GM12878 (cell line): ENCODE measurements around the gene MBOAT2. TPM values are rescaled to one million over a fixed set of nuclear protein-coding genes. Genes with fewer than 3 reads are reported as not detected.

Experiments
- ATAC-seq: fragments of 200-7000 bp; cut with Tn5 transposase; 3 replicates; pipeline ENCODE4 v1.9.1; 2020; ENCODE audit warnings: mild to moderate bottlenecking, moderate library complexity
- BruUV-seq: library from RNA; stranded (reverse); fragments of 400-500 nt; replicated peaks from 2 replicates; lab custom pipeline; 2021; lab: Mats Ljungman, UMichigan
- CTCF ChIA-PET: fragments of 300-600 bp; sonication (Branson Sonifier 250); formaldehyde crosslinking; extraction: SDS; loops from one replicate; lab custom pipeline; 2021; ENCODE audit warnings: inconsistent platforms; lab: Yijun Ruan, JAX
- POLR2A ChIA-PET: fragments of 350-600 bp; formaldehyde crosslinking; extraction: SDS; loops from one replicate; lab custom pipeline; 2021; ENCODE audit warnings: inconsistent platforms; lab: Charles Lee
- RAD21 ChIA-PET: fragments of 300-600 bp; sonication (Branson Sonifier 250); formaldehyde crosslinking; loops from one replicate; lab custom pipeline; 2023; ENCODE audit warnings: antibody characterized with exemption; ENCODE audit not compliant: unreplicated experiment; lab: Charles Lee
- SMC1A ChIA-PET: fragments of 300-600 bp; sonication (Branson Sonifier 250); formaldehyde crosslinking; loops from one replicate; lab custom pipeline; 2023; ENCODE audit not compliant: unreplicated experiment, uncharacterized antibody; lab: Charles Lee
- DNase-seq: peaks from one replicate; pipeline ENCODE4 v3.0.0-alpha.2; 2011; ENCODE audit warnings: low read depth, low spot score
- FAIRE-seq: peaks from 3 replicates; lab custom pipeline; 2011; peaks lifted over from hg19 to GRCh38; lab: Jason Lieb, UNC
- H2AFZ ChIP-seq: 2 replicates; pipeline ENCODE4 v1.6.0; 2011; ENCODE audit warnings: low read depth, low read length, control low read depth; ENCODE audit not compliant: control insufficient read depth
- H3K27ac ChIP-seq: 2 replicates; pipeline ENCODE4 v1.5.1; 2011; ENCODE audit warnings: control low read depth; ENCODE audit not compliant: control insufficient read depth, insufficient read depth
- H3K27me3 ChIP-seq, 2 experiments: replicated peaks in 1 of 2; 2 replicates each; pipeline versions ENCODE4 v1.6.0 to v1.6.1; 2011; ENCODE audit warnings: low read length in 1 of 2; ENCODE audit not compliant: control insufficient read depth in 2 of 2, insufficient read depth in 2 of 2
- H3K36me3 ChIP-seq, 2 experiments: 2 replicates each; pipeline ENCODE4 v1.5.1; 2011; ENCODE audit warnings: low read length in 1 of 2; ENCODE audit not compliant: control insufficient read depth in 2 of 2, insufficient read depth in 2 of 2
- H3K4me1 ChIP-seq: 2 replicates; pipeline ENCODE4 v1.6.1; 2011; ENCODE audit warnings: mild to moderate bottlenecking, low read length, moderate library complexity, mixed read lengths; ENCODE audit not compliant: control insufficient read depth, insufficient read depth
- H3K4me2 ChIP-seq: 2 replicates; pipeline ENCODE4 v1.6.0; 2011; ENCODE audit warnings: control low read depth; ENCODE audit not compliant: control insufficient read depth, insufficient read depth
- H3K4me3 ChIP-seq: fragments of 200-600 bp; sonication (generic); 2 replicates; pipeline ENCODE4 v1.5.1; 2016
- H3K79me2 ChIP-seq: 2 replicates; pipeline ENCODE4 v1.6.0; 2011; ENCODE audit warnings: low read length; ENCODE audit not compliant: control insufficient read depth, insufficient read depth
- H3K9ac ChIP-seq: 2 replicates; pipeline ENCODE4 v1.8.0; 2011; ENCODE audit warnings: low read length, control low read depth, mixed read lengths; ENCODE audit not compliant: control insufficient read depth, insufficient read depth
- H3K9me3 ChIP-seq: replicated peaks from 3 replicates; pipeline ENCODE4 v1.5.1; 2011; ENCODE audit warnings: mild to moderate bottlenecking, low read length; ENCODE audit not compliant: control insufficient read depth, insufficient read depth
- H4K20me1 ChIP-seq: 2 replicates; pipeline ENCODE4 v1.6.0; 2011; ENCODE audit not compliant: control insufficient read depth, insufficient read depth
- GABPA ChIP-seq: IDR thresholded peaks from 2 replicates; pipeline ENCODE4 v1.6.1; 2014; ENCODE audit warnings: antibody characterized with exemption, low read depth, mild to moderate bottlenecking, inconsistent platforms
- HDGF ChIP-seq: fragments of 450-650 bp; IDR thresholded peaks from 2 replicates; pipeline ENCODE4 v1.6.1; 2016; ENCODE audit warnings: antibody characterized with exemption
- NFYB ChIP-seq: IDR thresholded peaks from 2 replicates; pipeline ENCODE4 v1.6.1; 2011; ENCODE audit warnings: low read depth, mild to moderate bottlenecking, low read length, improper control_type of control experiment, moderate library complexity; ENCODE audit not compliant: insufficient read depth
- WGBS: methylation state at CpG from one replicate; pipeline ENCODE4 v1.1.6; 2016; ENCODE audit warnings: low lambda C conversion rate; ENCODE audit not compliant: insufficient replicate concordance, insufficient coverage; ENCODE audit errors: missing lambda C conversion rate; 5-methylcytosine and 5-hydroxymethylcytosine counted together
- in situ Hi-C: fragments of 300-500 bp; cut with MboI; formaldehyde crosslinking; loops from 9 replicates; pipeline ENCODE4 v1.14.3; 2018; ENCODE audit warnings: mixed read lengths
- intact Hi-C: fragments of 100-400 bp; cut with micrococcal nuclease; formaldehyde crosslinking; loops from one replicate; pipeline ENCODE4 v1.14.2; 2022; ENCODE audit not compliant: unreplicated experiment
- polyA plus RNA-seq, 11 experiments: library from polyadenylated mRNA; depleted of rRNA in 4 of 11; unstranded in 6 of 11; stranded (reverse) in 5 of 11; fragments of >200 nt; fragmentation: Nextera tagmentation in 4 of 11; fragmentation: Illumina TruSeq in 1 of 11; extraction: Ambion mirVana in 4 of 11; extraction: Trizol in 1 of 11; gene quantifications; 1 replicate in 1 of 11; 2 replicates in 10 of 11; pipeline versions ENCODE4 v1.2.1 to v1.2.3, GENCODE V29; 2011 to 2016; ENCODE audit warnings: inconsistent platforms in 2 of 11, missing spikeins in 2 of 11, low read depth in 1 of 11
- total RNA-seq, 4 experiments: library from RNA; depleted of rRNA in 3 of 4; stranded (reverse); fragments of >200 nt in 3 of 4; fragmentation: Illumina TruSeq in 1 of 4; extraction: Trizol in 1 of 4; gene quantifications; 2 replicates each; pipeline versions ENCODE4 v1.2.1 to v1.2.3, GENCODE V29; 2013 to 2021
- TF ChIP-seq, protein P1 (sequence below): fragments of 450-650 bp; IDR thresholded peaks from 2 replicates; pipeline ENCODE4 v1.6.1; 2016; ENCODE audit warnings: mild to moderate bottlenecking
- TF ChIP-seq, protein P2 (sequence below): fragments of 450-650 bp; IDR thresholded peaks from 2 replicates; pipeline ENCODE4 v1.6.1; 2016; ENCODE audit warnings: mild to moderate bottlenecking, moderate library complexity, borderline replicate concordance

The MBOAT2 gene
- total and polyA plus RNA-seq, 10 of the 15 experiments (the other 5 are each of a cell fraction or from before 2014, with no cell fraction given): 0.08 to 40.6 (median 1.8) TPM

DNA sequence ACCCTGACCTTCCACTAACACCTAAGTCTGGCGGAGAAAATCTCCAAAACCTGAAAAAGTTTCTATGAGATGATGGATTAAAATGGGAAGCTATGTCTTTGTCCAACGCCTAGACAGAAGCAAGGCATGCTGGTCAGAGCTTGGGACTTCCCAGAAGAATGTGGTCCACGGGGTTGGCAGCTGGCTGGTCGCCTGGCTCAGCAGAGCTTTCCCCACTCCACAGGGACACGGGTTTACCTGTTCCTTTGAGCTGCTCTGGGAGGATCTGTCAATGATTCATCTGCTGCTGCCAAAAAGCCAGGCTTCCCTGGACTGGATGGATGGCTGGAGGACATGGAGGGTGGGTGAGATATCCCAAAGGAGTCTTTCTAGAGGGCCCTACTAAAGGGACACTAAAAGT, 10.8 kb downstream of the MBOAT2 start:
- CTCF ChIA-PET: interaction anchor here (1.2 to 1.9 kb wide), 2 partner anchors 14 to 35 kb away, joined by 3 to 6 read pairs; no protein-coding TSS in a partner anchor
- no peaks in the 10 kb centered on the region for H3K79me2 ChIP-seq
- no peak for DNase-seq
- no peak for TF ChIP-seq NFYB
- TF ChIP-seq HDGF: no peak
- TF ChIP-seq, all 136 proteins: peak for 0
- Histone ChIP-seq H3K27ac (no peak overlapping the region), H3K9me3 (no peaks in the 10 kb centered on the region), H4K20me1 (no peaks in the 10 kb centered on the region), H3K4me3 (no peak overlapping the region), H3K27me3 (no peaks in the 10 kb centered on the region), H3K4me2 (no peak overlapping the region), H3K9ac (no peak overlapping the region), H3K36me3 (no peaks in the 10 kb centered on the region), H3K4me1 (peaks cover 3% of the 10 kb centered on the region), H2AFZ (no peak overlapping the region)
- intact Hi-C loops (no loop called here), in situ Hi-C loops (no loop called here)
- 29% methylated on average over 5 of the region's 5 CpGs for WGBS
- ATAC-seq (no peak), FAIRE-seq (no peak)
- no TSS peak for BruUV-seq
- ChIA-PET SMC1A (interaction anchor here (0.9 to 13.0 kb wide), 10 partner anchors 8 to 125 kb away, joined by 3 to 101 read pairs (median 4); partner anchors contain the start of gene MBOAT2), POLR2A (interaction anchor here (1.3 kb wide), 1 partner anchor 11 kb away, joined by 3 read pairs; no protein-coding TSS in a partner anchor), RAD21 (interaction anchor here (0.7 to 0.9 kb wide), 2 partner anchors 100 to 119 kb away, joined by 3 to 4 read pairs; no protein-coding TSS in a partner anchor)

DNA sequence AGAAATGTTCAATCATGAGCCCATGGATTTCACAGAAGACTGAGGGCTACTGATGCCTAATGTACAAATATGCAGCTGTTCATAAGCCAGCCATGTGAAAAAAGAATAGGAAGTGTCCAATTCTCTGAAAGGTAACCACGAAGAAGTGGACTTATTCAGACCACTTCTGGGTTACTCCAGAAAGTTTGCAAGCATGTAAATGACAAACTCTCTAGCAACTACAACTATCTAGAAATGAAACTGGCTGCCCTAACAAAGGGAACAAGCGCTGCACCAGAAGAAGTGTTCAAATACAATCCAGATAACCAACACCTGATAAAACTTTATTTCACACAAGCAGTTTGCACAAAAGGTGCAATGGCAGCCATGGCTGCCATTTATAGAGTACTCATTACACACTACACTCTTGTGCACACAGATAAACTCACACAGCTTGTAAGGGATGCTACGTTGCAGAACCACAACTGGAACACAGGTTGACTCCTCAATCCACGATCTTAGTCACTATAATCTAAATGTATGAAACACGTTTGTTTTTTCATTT, 13.9 kb downstream of the MBOAT2 start:
- DNase-seq: no peak
- no peak for ATAC-seq
- intact Hi-C loops (loop anchor here (5.0 kb wide), 1 partner anchor 103 kb away; no protein-coding TSS in a partner anchor), in situ Hi-C loops (no loop called here)
- Histone ChIP-seq H3K4me3 (no peak overlapping the region; the same call in 1 of the 2 replicates), H2AFZ (no peak overlapping the region; the same call in 1 of the 2 replicates), H3K9me3 (no peaks in the 10 kb centered on the region; the same call in 2 of the 3 replicates), H3K4me1 (peaks cover 14% of the 10 kb centered on the region), H3K79me2 (no peaks in the 10 kb centered on the region; the same call in none of the 2 replicates), H3K27me3 (no peaks in the 10 kb centered on the region), H3K27ac (no peak overlapping the region; the same call in 1 of the 2 replicates), H4K20me1 (no peaks in the 10 kb centered on the region), H3K4me2 (peak overlapping the region; percentile 19; the same call in 1 of the 2 replicates), H3K36me3 (no peaks in the 10 kb centered on the region), H3K9ac (no peak overlapping the region)
- SMC1A ChIA-PET: interaction anchor here (1.3 to 13.0 kb wide), 5 partner anchors 9 to 116 kb away, joined by 4 to 101 read pairs (median 7); partner anchors contain the start of gene MBOAT2
- TF ChIP-seq, protein P1, sequence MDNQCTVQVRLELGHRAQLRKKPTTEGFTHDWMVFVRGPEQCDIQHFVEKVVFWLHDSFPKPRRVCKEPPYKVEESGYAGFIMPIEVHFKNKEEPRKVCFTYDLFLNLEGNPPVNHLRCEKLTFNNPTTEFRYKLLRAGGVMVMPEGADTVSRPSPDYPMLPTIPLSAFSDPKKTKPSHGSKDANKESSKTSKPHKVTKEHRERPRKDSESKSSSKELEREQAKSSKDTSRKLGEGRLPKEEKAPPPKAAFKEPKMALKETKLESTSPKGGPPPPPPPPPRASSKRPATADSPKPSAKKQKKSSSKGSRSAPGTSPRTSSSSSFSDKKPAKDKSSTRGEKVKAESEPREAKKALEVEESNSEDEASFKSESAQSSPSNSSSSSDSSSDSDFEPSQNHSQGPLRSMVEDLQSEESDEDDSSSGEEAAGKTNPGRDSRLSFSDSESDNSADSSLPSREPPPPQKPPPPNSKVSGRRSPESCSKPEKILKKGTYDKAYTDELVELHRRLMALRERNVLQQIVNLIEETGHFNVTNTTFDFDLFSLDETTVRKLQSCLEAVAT: peak; percentile 37; the same call in 1 of the 2 replicates
- TF ChIP-seq, protein P2, sequence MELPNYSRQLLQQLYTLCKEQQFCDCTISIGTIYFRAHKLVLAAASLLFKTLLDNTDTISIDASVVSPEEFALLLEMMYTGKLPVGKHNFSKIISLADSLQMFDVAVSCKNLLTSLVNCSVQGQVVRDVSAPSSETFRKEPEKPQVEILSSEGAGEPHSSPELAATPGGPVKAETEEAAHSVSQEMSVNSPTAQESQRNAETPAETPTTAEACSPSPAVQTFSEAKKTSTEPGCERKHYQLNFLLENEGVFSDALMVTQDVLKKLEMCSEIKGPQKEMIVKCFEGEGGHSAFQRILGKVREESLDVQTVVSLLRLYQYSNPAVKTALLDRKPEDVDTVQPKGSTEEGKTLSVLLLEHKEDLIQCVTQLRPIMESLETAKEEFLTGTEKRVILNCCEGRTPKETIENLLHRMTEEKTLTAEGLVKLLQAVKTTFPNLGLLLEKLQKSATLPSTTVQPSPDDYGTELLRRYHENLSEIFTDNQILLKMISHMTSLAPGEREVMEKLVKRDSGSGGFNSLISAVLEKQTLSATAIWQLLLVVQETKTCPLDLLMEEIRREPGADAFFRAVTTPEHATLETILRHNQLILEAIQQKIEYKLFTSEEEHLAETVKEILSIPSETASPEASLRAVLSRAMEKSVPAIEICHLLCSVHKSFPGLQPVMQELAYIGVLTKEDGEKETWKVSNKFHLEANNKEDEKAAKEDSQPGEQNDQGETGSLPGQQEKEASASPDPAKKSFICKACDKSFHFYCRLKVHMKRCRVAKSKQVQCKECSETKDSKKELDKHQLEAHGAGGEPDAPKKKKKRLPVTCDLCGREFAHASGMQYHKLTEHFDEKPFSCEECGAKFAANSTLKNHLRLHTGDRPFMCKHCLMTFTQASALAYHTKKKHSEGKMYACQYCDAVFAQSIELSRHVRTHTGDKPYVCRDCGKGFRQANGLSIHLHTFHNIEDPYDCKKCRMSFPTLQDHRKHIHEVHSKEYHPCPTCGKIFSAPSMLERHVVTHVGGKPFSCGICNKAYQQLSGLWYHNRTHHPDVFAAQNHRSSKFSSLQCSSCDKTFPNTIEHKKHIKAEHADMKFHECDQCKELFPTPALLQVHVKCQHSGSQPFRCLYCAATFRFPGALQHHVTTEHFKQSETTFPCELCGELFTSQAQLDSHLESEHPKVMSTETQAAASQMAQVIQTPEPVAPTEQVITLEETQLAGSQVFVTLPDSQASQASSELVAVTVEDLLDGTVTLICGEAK: peak; percentile 83
- TF ChIP-seq GABPA: no peak
- RAD21 ChIA-PET: interaction anchor here (1.3 to 1.9 kb wide), 3 partner anchors 17 to 111 kb away, joined by 3 to 8 read pairs (median 4); no protein-coding TSS in a partner anchor
- CTCF ChIA-PET: interaction anchor here (1.1 to 3.0 kb wide), 3 partner anchors 103 to 150 kb away, joined by 3 to 17 read pairs (median 6); no protein-coding TSS in a partner anchor
- BruUV-seq: no TSS peak
- 15% methylated on average over 5 of the region's 5 CpGs for WGBS
- POLR2A ChIA-PET: interaction anchor here (0.9 to 1.4 kb wide), 3 partner anchors 18 to 309 kb away, joined by 3 to 10 read pairs (median 4); no protein-coding TSS in a partner anchor
- FAIRE-seq: peak; percentile 7
